Right lobe of liver (tissue), 6 donors: ENCODE data around the gene SETX. TPM values are rescaled to one million over a fixed set of nuclear protein-coding genes. Genes with fewer than 3 reads are reported as not detected.

Source experiments
- ATAC-seq, 4 donors: fragments of 200-7000 bp; cut with Tn5 transposase; one replicate each; pipeline ENCODE4 v1.9.1; 2020; ENCODE audit warnings: mild to moderate bottlenecking in 4 of 4, moderate library complexity in 4 of 4
- DNase-seq, 3 donors: peaks; one replicate each; pipeline ENCODE4 v3.0.0-alpha.2; 2020
- H3K27ac ChIP-seq, 3 donors: fragments of 200-600 bp; one replicate each; pipeline ENCODE4 v1.8.0; 2022
- H3K27me3 ChIP-seq, 2 donors: fragments of 200-600 bp; one replicate each; pipeline ENCODE4 v1.8.0; 2022
- H3K36me3 ChIP-seq, 4 donors: fragments of 200-600 bp; sonication (generic) in 1 of 4; one replicate each; pipeline versions ENCODE4 v1.5.1 to v1.8.0; 2017 to 2022; ENCODE audit warnings: control low read depth in 1 of 4
- H3K4me1 ChIP-seq, 4 donors: fragments of 200-600 bp; sonication (generic) in 1 of 4; one replicate each; pipeline versions ENCODE4 v1.5.1 to v1.8.0; 2017 to 2022; ENCODE audit warnings: control low read depth in 1 of 4
- H3K4me3 ChIP-seq, 3 donors: fragments of 200-600 bp; one replicate each; pipeline ENCODE4 v1.8.0; 2022
- H3K9me3 ChIP-seq, 4 donors: fragments of 200-600 bp; sonication (generic) in 1 of 4; one replicate each; pipeline versions ENCODE4 v1.5.1 to v1.8.0; 2017 to 2022; ENCODE audit warnings: control low read depth in 1 of 4
- CTCF ChIP-seq, 4 donors: fragments of 200-600 bp in 3 of 4; fragments of 450-650 bp in 1 of 4; IDR thresholded peaks; one replicate each; pipeline versions ENCODE4 v1.5.1 to v1.8.0; 2016 to 2022; ENCODE audit warnings: antibody characterized with exemption in 4 of 4, mild to moderate bottlenecking in 2 of 4
- POLR2A ChIP-seq: fragments of 450-650 bp; IDR thresholded peaks from one replicate; pipeline ENCODE4 v1.6.1; 2017; ENCODE audit warnings: antibody characterized with exemption, mild to moderate bottlenecking
- WGBS: methylation state at CpG from one replicate; pipeline ENCODE4 v1.1.6; 2018; ENCODE audit warnings: low coverage, low lambda C conversion rate; ENCODE audit not compliant: insufficient coverage; ENCODE audit errors: missing lambda C conversion rate; 5-methylcytosine and 5-hydroxymethylcytosine counted together
- intact Hi-C, 2 donors: fragments of 100-400 bp; cut with DNase I; formaldehyde crosslinking; loops; one replicate each; pipeline versions ENCODE4 v1.11.2 to v1.14.1; 2022
- total RNA-seq, 6 experiments: library from RNA; depleted of rRNA in 2 of 6; stranded (reverse); fragments of >200 nt in 2 of 6; fragmentation: NEBNext Ultra II Directional in 3 of 6; extraction: Animal tissue kit (Norgen Biotek cat#: 25700) in 3 of 6; gene quantifications; one replicate each; pipeline versions ENCODE4 v1.1.0 to v1.2.4, GENCODE V29; 2016 to 2023
- donor health status: DM: no; HTN: yes; CAD: no.
- donor health status: DM: no; HTN: no; CAD: no.
- donor health status: DM: no; HTN: no; CAD: no.
- donor health status: DM: no; HTN: yes; CAD: no.
- donor health status: DM: no; HTN: yes; CAD: no.

The SETX gene
- total RNA-seq, 6 experiments from 2014 or later, result 17.4 to 28.8 (median 25.0) TPM

DNA sequence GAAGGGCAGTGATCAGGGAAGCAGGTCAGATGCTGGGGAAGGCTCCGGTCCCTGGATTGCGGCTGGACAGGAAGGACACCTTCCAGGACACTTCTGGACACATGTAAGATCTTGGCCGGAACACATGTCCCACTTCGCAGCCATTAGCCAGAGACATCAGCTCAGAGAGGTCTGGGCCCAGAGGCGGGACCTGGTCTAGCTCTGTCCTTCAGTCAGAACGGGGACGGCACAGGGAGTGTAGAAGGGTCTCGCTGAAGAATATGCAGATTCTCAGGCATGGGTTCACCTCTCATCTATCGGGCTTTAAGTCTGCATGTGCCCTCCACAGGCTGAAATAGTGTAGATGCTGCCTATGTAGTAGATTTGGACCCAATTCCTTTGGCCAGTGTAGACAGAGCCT lies 119.7 kb downstream of the SETX start:
- intact Hi-C loops, result loop anchor here (5.0 to 10.0 kb wide), 2 partner anchors 60 to 473 kb away; no protein-coding TSS in a partner anchor
- no peaks in the 10 kb centered on the region for H3K36me3 ChIP-seq
- no peaks in the 10 kb centered on the region for H3K4me1 ChIP-seq
- DNase-seq (no peak), ATAC-seq (no peak)
- H3K4me3 ChIP-seq, result no peak overlapping the region
- no CpG with 5 or more reads among the region's 9 CpGs for WGBS
- TF ChIP-seq CTCF (IDR thresholded peaks at IDR 0.05) (no peak), POLR2A (no peak)
- no peaks in the 10 kb centered on the region for H3K27me3 ChIP-seq
- H3K27ac ChIP-seq, result no peak overlapping the region
- H3K9me3 ChIP-seq, result no peaks in the 10 kb centered on the region

- WGBS, result 88% methylated on average over 4 of the region's 12 CpGs
- no peaks in the 10 kb centered on the region for H3K27me3 ChIP-seq
Observed at GRCh38 chr9:132234535-132234934, 120.3 kb downstream of the SETX start.

GRCh38 chr9:132233138-132233537 lies 121.6 kb downstream of the SETX start:
- H3K27ac ChIP-seq, result no peak overlapping the region
- intact Hi-C loops, result loop anchor here in 1 of 2 donors (10.0 kb wide), 1 partner anchor 58 kb away; no protein-coding TSS in a partner anchor

More at GRCh38 chr9:132234535-132234934, 120.3 kb downstream of the SETX start:
- no peaks in the 10 kb centered on the region for H3K4me1 ChIP-seq
- no peak for ATAC-seq
- H3K36me3 ChIP-seq, result no peaks in the 10 kb centered on the region
- H3K27ac ChIP-seq, result no peak overlapping the region
- DNase-seq, result no peak
- TF ChIP-seq POLR2A (no peak), CTCF (IDR thresholded peaks at IDR 0.05) (no peak)
- no peaks in the 10 kb centered on the region for H3K9me3 ChIP-seq
- H3K4me3 ChIP-seq, result no peak overlapping the region
- intact Hi-C loops, result loop anchor here in 1 of 2 donors (10.0 kb wide), 1 partner anchor 60 kb away; no protein-coding TSS in a partner anchor

GRCh38 chr9:132232522-132232921 lies 122.3 kb downstream of the SETX start:
- Histone ChIP-seq H3K27ac (no peak overlapping the region), H3K4me3 (no peak overlapping the region), H3K9me3 (no peaks in the 10 kb centered on the region), H3K27me3 (no peaks in the 10 kb centered on the region), H3K4me1 (no peaks in the 10 kb centered on the region), H3K36me3 (no peaks in the 10 kb centered on the region)
- WGBS, result no CpG with 5 or more reads among the region's 3 CpGs
- DNase-seq (no peak), ATAC-seq (no peak)
- intact Hi-C loops, result loop anchor here in 1 of 2 donors (10.0 kb wide), 1 partner anchor 58 kb away; no protein-coding TSS in a partner anchor
- TF ChIP-seq POLR2A (no peak), CTCF (IDR thresholded peaks at IDR 0.05) (no peak)

More at GRCh38 chr9:132233138-132233537, 121.6 kb downstream of the SETX start:
- 29% methylated on average over 1 of the region's 3 CpGs for WGBS
- Histone ChIP-seq H3K9me3 (no peaks in the 10 kb centered on the region), H3K27me3 (no peaks in the 10 kb centered on the region), H3K4me3 (no peak overlapping the region), H3K36me3 (no peaks in the 10 kb centered on the region), H3K4me1 (no peaks in the 10 kb centered on the region)
- DNase-seq, result no peak
- no peak for ATAC-seq
- TF ChIP-seq POLR2A (no peak), CTCF (IDR thresholded peaks at IDR 0.05) (no peak)
